Tibial nerve (tissue), 4 donors: ENCODE results near the gene STAT3.

ENCODE experiments used
- EP300 ChIP-seq, 2 donors: sonication (generic); formaldehyde crosslinking; IDR thresholded peaks; one replicate each; pipeline ENCODE4 v1.6.1; 2017; ENCODE audit warnings: antibody characterized with exemption in 2 of 2, mild to moderate bottlenecking in 1 of 2
- POLR2A ChIP-seq, 2 donors: fragments of 450-650 bp; IDR thresholded peaks; one replicate each; pipeline ENCODE4 v1.6.1; 2017; ENCODE audit warnings: antibody characterized with exemption in 2 of 2, mild to moderate bottlenecking in 2 of 2, moderate library complexity in 2 of 2
- TF ChIP-seq, protein P1 (sequence below), 5 experiments: fragments of 200-600 bp in 3 of 5; fragments of 450-650 bp in 2 of 5; sonication (generic) in 3 of 5; IDR thresholded peaks; one replicate each; pipeline ENCODE4 v1.5.1; 2016 to 2019; ENCODE audit warnings: antibody characterized with exemption in 5 of 5, mild to moderate bottlenecking in 3 of 5, moderate library complexity in 2 of 5

GRCh38 chr17:42323268-42323773 is 64.9 kb downstream of the STAT3 start:
- TF ChIP-seq, protein P1, sequence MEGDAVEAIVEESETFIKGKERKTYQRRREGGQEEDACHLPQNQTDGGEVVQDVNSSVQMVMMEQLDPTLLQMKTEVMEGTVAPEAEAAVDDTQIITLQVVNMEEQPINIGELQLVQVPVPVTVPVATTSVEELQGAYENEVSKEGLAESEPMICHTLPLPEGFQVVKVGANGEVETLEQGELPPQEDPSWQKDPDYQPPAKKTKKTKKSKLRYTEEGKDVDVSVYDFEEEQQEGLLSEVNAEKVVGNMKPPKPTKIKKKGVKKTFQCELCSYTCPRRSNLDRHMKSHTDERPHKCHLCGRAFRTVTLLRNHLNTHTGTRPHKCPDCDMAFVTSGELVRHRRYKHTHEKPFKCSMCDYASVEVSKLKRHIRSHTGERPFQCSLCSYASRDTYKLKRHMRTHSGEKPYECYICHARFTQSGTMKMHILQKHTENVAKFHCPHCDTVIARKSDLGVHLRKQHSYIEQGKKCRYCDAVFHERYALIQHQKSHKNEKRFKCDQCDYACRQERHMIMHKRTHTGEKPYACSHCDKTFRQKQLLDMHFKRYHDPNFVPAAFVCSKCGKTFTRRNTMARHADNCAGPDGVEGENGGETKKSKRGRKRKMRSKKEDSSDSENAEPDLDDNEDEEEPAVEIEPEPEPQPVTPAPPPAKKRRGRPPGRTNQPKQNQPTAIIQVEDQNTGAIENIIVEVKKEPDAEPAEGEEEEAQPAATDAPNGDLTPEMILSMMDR (IDR thresholded peaks at IDR 0.05) = no peak
- no peak for TF ChIP-seq EP300 (IDR thresholded peaks at IDR 0.05)
- no peak for TF ChIP-seq POLR2A (IDR thresholded peaks at IDR 0.05)
